Large intestine (tissue), 3 donors: ENCODE results near the gene ZDHHC1. TPM values are rescaled to one million over a fixed set of nuclear protein-coding genes. Genes with fewer than 3 reads are reported as not detected.

Source experiments
- DNase-seq, 2 donors: peaks; one replicate each; pipeline versions ENCODE4 v3.0.0 to v3.0.0-alpha.2; 2013
- H3K27ac ChIP-seq: one replicate; pipeline ENCODE4 v1.5.1; 2013; ENCODE audit warnings: low read length
- H3K27me3 ChIP-seq: 2 replicates; pipeline ENCODE4 v1.6.1; 2013; ENCODE audit warnings: low read length; ENCODE audit not compliant: control insufficient read depth, insufficient read depth
- H3K36me3 ChIP-seq: 2 replicates; pipeline ENCODE4 v1.6.1; 2013; ENCODE audit warnings: low read length; ENCODE audit not compliant: control insufficient read depth, insufficient read depth
- H3K4me1 ChIP-seq: one replicate; pipeline ENCODE4 v1.6.1; 2013; ENCODE audit warnings: low read length; ENCODE audit not compliant: control insufficient read depth, insufficient read depth
- H3K4me3 ChIP-seq: one replicate; pipeline ENCODE4 v1.5.1; 2013; ENCODE audit warnings: low read length
- H3K9me3 ChIP-seq: one replicate; pipeline ENCODE4 v1.6.1; 2013; ENCODE audit warnings: mild to moderate bottlenecking, low read depth, low read length, moderate library complexity; ENCODE audit not compliant: control insufficient read depth
- WGBS: methylation state at CpG from one replicate; pipeline ENCODE4 v1.1.5; 2013; ENCODE audit warnings: low lambda C conversion rate; ENCODE audit not compliant: insufficient coverage; 5-methylcytosine and 5-hydroxymethylcytosine counted together
- polyA plus RNA-seq: library from polyadenylated mRNA; unstranded; fragments of 120-200 nt; gene quantifications from one replicate; pipeline ENCODE4 v1.2.1, GENCODE V29; 2013

ZDHHC1 gene
- polyA plus RNA-seq, 1 donor = 6.9 TPM

- H3K27ac ChIP-seq = peak overlapping the region; percentile 24
- H3K4me1 ChIP-seq = peaks cover 61% of the 10 kb centered on the region
- H3K9me3 ChIP-seq = peaks cover 4% of the 10 kb centered on the region
- WGBS = no CpG with 5 or more reads among the region's 5 CpGs
- no peak overlapping the region for H3K4me3 ChIP-seq
- DNase-seq = peak; percentile 73 to 79
- peaks cover 57% of the 10 kb centered on the region for H3K36me3 ChIP-seq
- no peaks in the 10 kb centered on the region for H3K27me3 ChIP-seq
Measured at GRCh38 chr16:67448580-67448979, 32.3 kb upstream of the ZDHHC1 start.

- peaks cover 57% of the 10 kb centered on the region for H3K4me1 ChIP-seq
- H3K27ac ChIP-seq = no peak overlapping the region
- H3K4me3 ChIP-seq = no peak overlapping the region
- no CpG with 5 or more reads among the region's 6 CpGs for WGBS
- H3K9me3 ChIP-seq = peaks cover 4% of the 10 kb centered on the region
- peaks cover 54% of the 10 kb centered on the region for H3K36me3 ChIP-seq
- no peaks in the 10 kb centered on the region for H3K27me3 ChIP-seq
- no peak for DNase-seq
Measured at GRCh38 chr16:67447508-67448076, 31.3 kb upstream of the ZDHHC1 start.

DNA sequence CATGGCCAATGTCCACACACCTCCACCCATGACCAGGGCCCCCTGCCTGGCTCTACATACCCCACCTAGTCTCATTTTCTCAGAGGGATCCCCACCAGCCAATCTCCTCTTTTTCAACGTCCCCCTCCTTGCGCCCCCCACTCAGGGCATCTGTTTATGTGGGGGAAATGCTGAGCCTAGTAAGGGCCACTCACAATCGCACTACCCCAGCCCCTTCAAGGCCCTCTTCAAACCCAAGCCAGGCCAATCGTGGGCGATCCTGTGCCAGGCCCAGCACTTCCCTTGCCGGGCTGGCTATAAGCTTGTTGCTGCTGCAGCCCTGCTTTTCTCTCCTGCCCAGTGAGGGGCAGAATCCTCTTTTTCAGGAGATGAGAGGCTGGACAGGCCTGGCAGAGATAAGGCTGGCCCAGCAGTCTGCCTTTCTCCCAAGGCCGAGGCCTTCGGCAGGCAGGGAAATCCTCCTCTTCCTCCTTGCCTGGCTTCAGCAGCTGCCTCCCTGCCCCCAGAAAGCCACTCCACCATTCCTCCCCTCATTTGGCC is 30.8 kb upstream of the ZDHHC1 start:
- Histone ChIP-seq H3K27me3 (no peaks in the 10 kb centered on the region), H3K4me1 (peaks cover 52% of the 10 kb centered on the region), H3K36me3 (peaks cover 53% of the 10 kb centered on the region), H3K9me3 (peaks cover 4% of the 10 kb centered on the region), H3K4me3 (no peak overlapping the region), H3K27ac (no peak overlapping the region)
- no peak for DNase-seq
- no CpG with 5 or more reads among the region's 8 CpGs for WGBS

DNA sequence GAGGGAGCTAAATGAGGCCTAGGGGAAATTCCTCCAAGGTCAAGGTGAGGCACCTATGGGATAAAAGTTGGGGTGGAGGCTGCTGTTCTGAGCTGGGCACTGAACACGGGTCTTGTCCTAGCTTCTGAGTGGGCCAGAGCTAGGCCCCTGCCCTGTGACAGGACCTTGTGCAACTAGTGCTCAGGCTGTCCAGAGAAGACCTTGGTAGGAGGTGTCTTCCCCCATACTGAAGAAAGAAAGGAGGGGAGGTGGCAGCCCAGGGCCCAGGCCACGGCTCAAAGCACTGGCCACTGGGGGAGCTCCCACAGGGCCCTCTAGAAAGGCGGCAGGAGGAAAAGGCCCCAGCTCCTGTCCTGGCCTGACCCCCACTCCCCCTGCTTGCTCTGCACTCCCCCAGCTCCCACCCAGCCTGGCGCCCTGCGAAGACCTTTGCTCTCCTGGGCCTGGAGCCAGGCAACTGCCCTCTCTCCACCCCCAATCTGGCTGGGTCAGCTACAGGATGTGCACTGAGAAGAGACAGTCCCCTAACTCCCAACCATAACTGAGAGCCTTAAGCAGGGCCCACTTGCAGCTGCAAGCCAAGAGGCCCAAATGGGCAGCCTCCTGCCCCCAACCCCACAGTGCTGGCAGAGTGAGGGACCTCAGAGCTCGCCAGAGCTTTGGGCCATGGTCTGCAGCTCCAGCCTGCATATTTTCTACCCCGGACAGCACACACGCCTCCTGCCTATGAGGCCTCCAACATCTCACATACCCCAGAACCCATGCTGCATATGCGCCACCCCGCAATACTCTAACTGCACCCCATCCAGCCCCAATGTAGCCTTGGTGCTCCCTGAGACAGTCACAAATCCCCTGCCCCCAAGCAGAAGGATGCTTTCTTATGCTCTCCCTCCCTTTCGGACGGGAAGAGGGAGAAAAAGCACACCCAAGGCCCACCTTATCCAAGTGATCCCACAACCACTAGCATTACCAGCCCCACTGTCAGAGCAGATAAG is 29.9 kb upstream of the ZDHHC1 start:
- Histone ChIP-seq H3K27me3 (no peaks in the 10 kb centered on the region), H3K27ac (no peak overlapping the region), H3K36me3 (peaks cover 52% of the 10 kb centered on the region), H3K4me1 (peaks cover 43% of the 10 kb centered on the region), H3K9me3 (peaks cover 4% of the 10 kb centered on the region), H3K4me3 (no peak overlapping the region)
- DNase-seq = peak; percentile 48 to 71
- WGBS = no CpG with 5 or more reads among the region's 12 CpGs

DNA sequence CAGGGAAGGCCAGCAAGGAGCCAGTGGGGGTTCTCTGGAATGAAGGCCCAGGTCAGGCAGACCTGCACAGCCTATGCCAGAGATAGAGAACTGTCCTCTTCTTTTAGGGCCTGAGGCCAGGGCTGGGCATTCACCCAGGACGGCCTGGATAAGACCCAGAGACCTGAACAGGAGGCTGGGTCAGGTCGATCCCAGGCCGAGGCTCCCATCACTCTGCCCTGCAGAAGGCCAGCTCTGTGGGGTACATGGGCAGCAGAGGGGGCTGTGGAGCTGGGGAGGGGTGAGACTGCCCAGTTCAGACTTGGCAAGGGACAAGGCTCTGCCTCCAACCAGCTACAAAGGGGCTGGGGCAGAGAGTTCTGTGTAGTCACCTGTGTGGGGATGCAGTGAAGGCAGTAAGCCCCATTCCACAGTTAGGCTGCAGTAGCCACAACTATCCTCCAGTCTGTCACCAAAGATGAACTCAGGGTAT is 29.2 kb upstream of the ZDHHC1 start:
- no CpG with 5 or more reads among the region's 3 CpGs for WGBS
- no peak for DNase-seq
- peaks cover 4% of the 10 kb centered on the region for H3K9me3 ChIP-seq
- H3K4me3 ChIP-seq = no peak overlapping the region
- H3K36me3 ChIP-seq = peaks cover 52% of the 10 kb centered on the region
- no peak overlapping the region for H3K27ac ChIP-seq
- peaks cover 46% of the 10 kb centered on the region for H3K4me1 ChIP-seq
- no peaks in the 10 kb centered on the region for H3K27me3 ChIP-seq

- no peak for DNase-seq
- no peaks in the 10 kb centered on the region for H3K27me3 ChIP-seq
- H3K27ac ChIP-seq = no peak overlapping the region
- peaks cover 46% of the 10 kb centered on the region for H3K4me1 ChIP-seq
- peaks cover 4% of the 10 kb centered on the region for H3K9me3 ChIP-seq
- peaks cover 53% of the 10 kb centered on the region for H3K36me3 ChIP-seq
- WGBS = no CpG with 5 or more reads among the region's 7 CpGs
- H3K4me3 ChIP-seq = no peak overlapping the region
Measured at GRCh38 chr16:67445126-67445426, 28.8 kb upstream of the ZDHHC1 start.

DNA sequence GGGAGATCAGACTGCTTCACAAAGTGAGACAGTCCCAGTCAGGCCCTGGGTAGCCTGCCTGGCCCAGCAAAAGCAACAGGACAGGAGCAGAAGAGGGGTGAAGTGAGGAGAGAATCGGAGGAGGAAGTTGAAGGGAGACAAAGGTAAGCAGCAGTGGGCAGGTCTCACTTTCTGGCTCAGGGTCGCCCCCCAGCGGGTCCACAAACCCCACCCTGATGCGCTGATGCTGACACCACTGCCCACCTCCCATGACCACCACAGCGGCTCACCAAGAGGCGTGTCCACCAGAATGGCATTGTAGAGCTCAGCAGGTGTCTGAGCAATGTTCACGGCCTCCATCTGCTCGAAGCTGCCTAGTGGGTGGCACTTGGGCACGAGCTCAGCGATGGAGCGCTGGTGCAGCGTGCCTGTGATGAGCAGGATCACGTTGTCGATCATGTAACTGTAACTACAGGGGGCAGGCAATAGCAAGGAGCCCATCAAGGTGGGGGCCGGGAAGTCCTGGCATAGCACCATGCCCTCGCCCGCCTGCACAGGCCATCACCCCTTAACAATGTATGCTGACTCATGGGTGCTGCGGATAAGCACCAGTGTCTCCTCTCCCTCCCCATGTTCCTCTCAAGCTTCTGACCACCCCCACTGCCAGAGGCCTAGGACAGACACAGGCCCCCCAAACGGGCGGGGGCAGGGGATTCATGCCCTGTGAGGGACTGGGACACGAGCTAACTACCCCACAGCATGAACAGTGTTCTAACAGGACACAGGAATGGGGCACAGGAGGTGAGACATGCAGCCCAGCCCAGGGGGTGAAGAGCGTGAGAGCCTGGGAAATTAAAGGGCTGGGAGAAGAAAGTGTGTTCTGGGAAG is 28.2 kb upstream of the ZDHHC1 start:
- DNase-seq = no peak
- H3K9me3 ChIP-seq = peaks cover 4% of the 10 kb centered on the region
- H3K4me3 ChIP-seq = no peak overlapping the region
- no peak overlapping the region for H3K27ac ChIP-seq
- H3K27me3 ChIP-seq = no peaks in the 10 kb centered on the region
- WGBS = 80% methylated on average over 2 of the region's 22 CpGs
- H3K4me1 ChIP-seq = peaks cover 44% of the 10 kb centered on the region
- peaks cover 56% of the 10 kb centered on the region for H3K36me3 ChIP-seq

DNA sequence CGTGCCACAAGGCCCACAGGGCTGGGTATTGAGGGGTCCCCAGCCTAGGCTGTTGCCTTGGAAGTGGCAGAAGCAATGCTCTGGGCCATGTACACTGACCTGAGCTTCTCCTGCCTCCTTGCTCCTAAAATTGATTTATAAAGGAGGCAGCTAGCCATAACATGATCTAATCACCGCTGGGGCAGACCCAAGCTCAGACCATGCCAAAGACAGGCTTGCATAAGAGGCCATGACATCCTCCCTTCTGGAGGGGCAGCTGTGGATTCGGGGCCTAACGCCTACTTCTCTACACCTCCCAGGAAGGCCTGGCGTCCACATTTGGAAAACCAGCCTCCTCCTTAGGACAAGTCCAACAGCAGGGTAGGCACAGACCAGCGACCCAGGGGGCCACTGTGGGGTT is 27.0 kb upstream of the ZDHHC1 start:
- H3K4me3 ChIP-seq = no peak overlapping the region
- DNase-seq = no peak
- H3K27ac ChIP-seq = no peak overlapping the region
- no CpG with 5 or more reads among the region's 6 CpGs for WGBS
- H3K9me3 ChIP-seq = peaks cover 4% of the 10 kb centered on the region
- H3K27me3 ChIP-seq = no peaks in the 10 kb centered on the region
- H3K36me3 ChIP-seq = peaks cover 64% of the 10 kb centered on the region
- H3K4me1 ChIP-seq = peaks cover 32% of the 10 kb centered on the region

GRCh38 chr16:67442581-67443255 is 26.4 kb upstream of the ZDHHC1 start:
- H3K9me3 ChIP-seq = peaks cover 4% of the 10 kb centered on the region
- peaks cover 68% of the 10 kb centered on the region for H3K36me3 ChIP-seq
- no peak overlapping the region for H3K27ac ChIP-seq
- DNase-seq = no peak
- H3K4me3 ChIP-seq = no peak overlapping the region
- WGBS = no CpG with 5 or more reads among the region's 13 CpGs
- peaks cover 27% of the 10 kb centered on the region for H3K4me1 ChIP-seq
- H3K27me3 ChIP-seq = no peaks in the 10 kb centered on the region
